Activated CD8-positive, alpha-beta T cell treated with anti-CD3 and anti-CD28 coated beads for 36 hours (primary cell): ENCODE data around the gene KRT34. TPM values are rescaled to one million over a fixed set of nuclear protein-coding genes. Genes with fewer than 3 reads are reported as not detected.

Experiments
- ATAC-seq: fragments of 200-7000 bp; cut with Tn5 transposase; one replicate; pipeline ENCODE4 v1.10.0; 2021; ENCODE audit warnings: mild to moderate bottlenecking, moderate library complexity
- CTCF ChIA-PET: fragments of 350-600 bp; sonication (Branson Sonifier 250); formaldehyde crosslinking; loops from one replicate; lab custom pipeline; 2021; ENCODE audit warnings: antibody characterized with exemption; lab: Charles Lee
- POLR2A ChIA-PET: fragments of 350-600 bp; sonication (Branson Sonifier 250); formaldehyde crosslinking; loops from one replicate; lab custom pipeline; 2021; ENCODE audit warnings: antibody characterized with exemption; lab: Charles Lee
- DNase-seq: peaks from one replicate; pipeline ENCODE4 v3.0.0-alpha.2; 2020
- H3K27ac Mint-ChIP-seq: one replicate; pipeline ENCODE4 v1.8.0; 2021; ENCODE audit warnings: mild to moderate bottlenecking, mixed read lengths
- H3K27me3 Mint-ChIP-seq: one replicate; pipeline ENCODE4 v1.8.0; 2021; ENCODE audit warnings: mixed read lengths
- H3K36me3 Mint-ChIP-seq: one replicate; pipeline ENCODE4 v1.8.0; 2021; ENCODE audit warnings: low read depth, mixed read lengths
- H3K4me1 Mint-ChIP-seq: one replicate; pipeline ENCODE4 v1.8.0; 2021; ENCODE audit warnings: low read depth, mixed read lengths
- H3K4me3 Mint-ChIP-seq: one replicate; pipeline ENCODE4 v1.8.0; 2021; ENCODE audit warnings: mild to moderate bottlenecking, moderate library complexity, mixed read lengths
- H3K9me3 Mint-ChIP-seq: one replicate; pipeline ENCODE4 v1.8.0; 2021; ENCODE audit warnings: mixed read lengths
- CTCF ChIP-seq: fragments of 200-600 bp; IDR thresholded peaks from one replicate; pipeline ENCODE4 v1.8.0; 2022; ENCODE audit warnings: antibody characterized with exemption, mild to moderate bottlenecking
- intact Hi-C: fragments of 100-400 bp; cut with micrococcal nuclease; formaldehyde crosslinking; loops from one replicate; pipeline ENCODE4 v1.10.0; 2022
- total RNA-seq, 2 experiments: library from RNA; stranded (reverse); gene quantifications; one replicate each; pipeline ENCODE4 v1.2.3, GENCODE V29; 2021

The KRT34 gene
- total RNA-seq, 2 experiments from 2014 or later: not detected

- TF ChIP-seq CTCF: no peak
- H3K4me1 Mint-ChIP-seq: peaks cover 5% of the 10 kb centered on the region
- ChIA-PET CTCF (interaction anchor here (1.0 kb wide), 1 partner anchor 11 kb away, joined by 3 read pairs; no protein-coding TSS in a partner anchor), POLR2A (no interaction called here)
- intact Hi-C loops: no loop called here
- H3K36me3 Mint-ChIP-seq: no peaks in the 10 kb centered on the region
- no peaks in the 10 kb centered on the region for H3K9me3 Mint-ChIP-seq
- no peaks in the 10 kb centered on the region for H3K27me3 Mint-ChIP-seq
- H3K27ac Mint-ChIP-seq: no peak overlapping the region
- DNase-seq (no peak), ATAC-seq (no peak)
- H3K4me3 Mint-ChIP-seq: no peak overlapping the region
These were observed 31.9 kb upstream of the KRT34 start for GRCh38 chr17:41413982-41414381.

GRCh38 chr17:41413353-41413957 lies 31.3 kb upstream of the KRT34 start:
- H3K36me3 Mint-ChIP-seq: no peaks in the 10 kb centered on the region
- intact Hi-C loops: no loop called here
- H3K4me1 Mint-ChIP-seq: peaks cover 9% of the 10 kb centered on the region
- no peak overlapping the region for H3K27ac Mint-ChIP-seq
- DNase-seq (no peak), ATAC-seq (no peak)
- H3K27me3 Mint-ChIP-seq: no peaks in the 10 kb centered on the region
- ChIA-PET CTCF (interaction anchor here (1.0 kb wide), 1 partner anchor 10 kb away, joined by 3 read pairs; no protein-coding TSS in a partner anchor), POLR2A (no interaction called here)
- no peak overlapping the region for H3K4me3 Mint-ChIP-seq
- TF ChIP-seq CTCF: no peak
- no peaks in the 10 kb centered on the region for H3K9me3 Mint-ChIP-seq

GRCh38 chr17:41411072-41411840 lies 29.1 kb upstream of the KRT34 start:
- intact Hi-C loops: no loop called here
- ATAC-seq: no peak
- no peak overlapping the region for H3K27ac Mint-ChIP-seq
- no peaks in the 10 kb centered on the region for H3K9me3 Mint-ChIP-seq
- no peaks in the 10 kb centered on the region for H3K27me3 Mint-ChIP-seq
- no peak for DNase-seq
- TF ChIP-seq CTCF: no peak
- H3K4me3 Mint-ChIP-seq: no peak overlapping the region
- ChIA-PET POLR2A (no interaction called here), CTCF (interaction anchor here (0.7 to 1.6 kb wide), 3 partner anchors 40 to 137 kb away, joined by 3 read pairs; no protein-coding TSS in a partner anchor)
- no peaks in the 10 kb centered on the region for H3K36me3 Mint-ChIP-seq
- peaks cover 9% of the 10 kb centered on the region for H3K4me1 Mint-ChIP-seq

DNA sequence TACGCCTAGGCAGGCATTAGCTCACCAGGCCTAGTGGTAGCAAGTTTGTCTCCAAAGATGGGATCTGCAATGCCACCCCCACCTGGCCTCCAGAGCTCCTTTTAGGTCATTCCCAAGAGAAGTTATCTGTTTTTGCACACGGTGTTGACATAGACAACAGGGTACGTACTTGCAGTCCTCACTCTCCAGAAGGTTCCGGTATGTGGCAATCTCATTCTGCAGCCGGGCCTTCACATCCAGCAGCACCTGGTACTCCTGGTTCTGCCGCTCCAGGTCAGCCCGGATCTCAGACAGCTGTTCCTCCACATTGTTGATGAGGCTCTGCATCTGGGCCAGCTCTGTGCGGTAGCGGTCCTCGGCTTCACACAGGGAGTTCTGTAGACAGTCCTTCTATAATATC lies 25.1 kb upstream of the KRT34 start:
- no peak overlapping the region for H3K27ac Mint-ChIP-seq
- H3K4me3 Mint-ChIP-seq: no peak overlapping the region
- H3K27me3 Mint-ChIP-seq: no peaks in the 10 kb centered on the region
- no peak for DNase-seq
- ChIA-PET POLR2A (no interaction called here), CTCF (no interaction called here)
- no peaks in the 10 kb centered on the region for H3K9me3 Mint-ChIP-seq
- H3K36me3 Mint-ChIP-seq: no peaks in the 10 kb centered on the region
- peaks cover 37% of the 10 kb centered on the region for H3K4me1 Mint-ChIP-seq
- intact Hi-C loops: no loop called here
- no peak for ATAC-seq
- no peak for TF ChIP-seq CTCF

GRCh38 chr17:41406205-41406604 lies 24.1 kb upstream of the KRT34 start:
- DNase-seq: no peak
- Mint-ChIP-seq H3K27me3 (no peaks in the 10 kb centered on the region), H3K36me3 (no peaks in the 10 kb centered on the region), H3K4me1 (peaks cover 40% of the 10 kb centered on the region), H3K4me3 (no peak overlapping the region), H3K9me3 (no peaks in the 10 kb centered on the region), H3K27ac (no peak overlapping the region)
- intact Hi-C loops: no loop called here
- ChIA-PET POLR2A (no interaction called here), CTCF (interaction anchor here (3.6 kb wide), 1 partner anchor 143 kb away, joined by 18 read pairs; no protein-coding TSS in a partner anchor)
- ATAC-seq: no peak
- no peak for TF ChIP-seq CTCF
